Vagina (tissue), 2 donors: ENCODE measurements around the gene DIP2A.

Source experiments
- POLR2A ChIP-seq, 2 donors: fragments of 450-650 bp; IDR thresholded peaks; one replicate each; pipeline ENCODE4 v1.6.1; 2017; ENCODE audit warnings: antibody characterized with exemption in 2 of 2, mild to moderate bottlenecking in 2 of 2, moderate library complexity in 2 of 2
- TF ChIP-seq, protein P1 (sequence below), 3 experiments: fragments of 450-650 bp in 2 of 3; fragments of 200-600 bp in 1 of 3; sonication (generic) in 1 of 3; IDR thresholded peaks; one replicate each; pipeline ENCODE4 v1.5.1; 2017 to 2019; ENCODE audit warnings: antibody characterized with exemption in 3 of 3, mild to moderate bottlenecking in 2 of 3, moderate library complexity in 2 of 3

DNA sequence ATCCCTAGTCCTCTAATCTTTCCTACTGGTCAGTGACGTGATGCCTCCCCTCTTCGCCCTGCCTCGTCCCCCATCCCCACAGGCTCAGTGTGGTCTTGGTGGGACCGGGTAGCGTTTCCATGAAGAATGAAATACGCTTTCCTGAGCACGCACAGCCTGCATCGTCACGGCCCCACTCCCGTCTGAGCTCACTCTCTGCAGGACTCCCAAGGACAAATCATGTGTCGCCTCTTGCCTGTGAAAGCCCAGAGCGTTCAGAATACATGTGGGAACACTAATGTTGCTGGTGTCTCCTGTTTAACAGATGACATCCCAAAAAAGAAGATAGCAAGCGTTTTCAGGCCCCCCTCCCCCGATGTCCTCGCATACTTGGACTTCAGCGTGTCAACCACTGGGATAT is 97.0 kb downstream of the DIP2A start:
- no peak for TF ChIP-seq POLR2A (IDR thresholded peaks at IDR 0.05)
- TF ChIP-seq, protein P1, sequence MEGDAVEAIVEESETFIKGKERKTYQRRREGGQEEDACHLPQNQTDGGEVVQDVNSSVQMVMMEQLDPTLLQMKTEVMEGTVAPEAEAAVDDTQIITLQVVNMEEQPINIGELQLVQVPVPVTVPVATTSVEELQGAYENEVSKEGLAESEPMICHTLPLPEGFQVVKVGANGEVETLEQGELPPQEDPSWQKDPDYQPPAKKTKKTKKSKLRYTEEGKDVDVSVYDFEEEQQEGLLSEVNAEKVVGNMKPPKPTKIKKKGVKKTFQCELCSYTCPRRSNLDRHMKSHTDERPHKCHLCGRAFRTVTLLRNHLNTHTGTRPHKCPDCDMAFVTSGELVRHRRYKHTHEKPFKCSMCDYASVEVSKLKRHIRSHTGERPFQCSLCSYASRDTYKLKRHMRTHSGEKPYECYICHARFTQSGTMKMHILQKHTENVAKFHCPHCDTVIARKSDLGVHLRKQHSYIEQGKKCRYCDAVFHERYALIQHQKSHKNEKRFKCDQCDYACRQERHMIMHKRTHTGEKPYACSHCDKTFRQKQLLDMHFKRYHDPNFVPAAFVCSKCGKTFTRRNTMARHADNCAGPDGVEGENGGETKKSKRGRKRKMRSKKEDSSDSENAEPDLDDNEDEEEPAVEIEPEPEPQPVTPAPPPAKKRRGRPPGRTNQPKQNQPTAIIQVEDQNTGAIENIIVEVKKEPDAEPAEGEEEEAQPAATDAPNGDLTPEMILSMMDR (IDR thresholded peaks at IDR 0.05): no peak
